Neural cell (in vitro differentiated cells): ENCODE results near the gene ARHGAP4. TPM values are rescaled to one million over a fixed set of nuclear protein-coding genes. Genes with fewer than 3 reads are reported as not detected.

Experiments
- H2AFZ ChIP-seq: fragments of 200-600, 300-800 bp; sonication (generic), shearing (Covaris generic); 2 replicates; pipeline ENCODE4 v1.6.0; 2014; ENCODE audit warnings: low read depth, mild to moderate bottlenecking, antibody characterized with exemption, low read length, moderate library complexity
- H3F3A ChIP-seq: fragments of 200-600 bp; shearing (Covaris generic); 2 replicates; pipeline ENCODE4 v1.6.1; 2016; ENCODE audit warnings: mild to moderate bottlenecking, moderate library complexity, mixed read lengths, antibody characterized with exemption, low read length; ENCODE audit not compliant: insufficient read depth, poor library complexity, severe bottlenecking
- H3K27ac ChIP-seq: fragments of 200-600, 300-800 bp; sonication (generic), shearing (Covaris generic); 2 replicates; pipeline ENCODE4 v1.5.1; 2014; ENCODE audit warnings: mild to moderate bottlenecking, low read length, moderate library complexity
- H3K27me3 ChIP-seq: fragments of 300-800, 200-600 bp; sonication (generic), shearing (Covaris generic); 2 replicates; pipeline ENCODE4 v1.6.0; 2014; ENCODE audit warnings: mild to moderate bottlenecking, low read depth, low read length, moderate library complexity; ENCODE audit not compliant: insufficient read depth
- H3K36me3 ChIP-seq: fragments of 300-800, 200-600 bp; sonication (generic), shearing (Covaris generic); 2 replicates; pipeline ENCODE4 v1.5.1; 2014; ENCODE audit warnings: mild to moderate bottlenecking, antibody characterized with exemption, low read length, moderate library complexity; ENCODE audit not compliant: insufficient read depth
- H3K4me2 ChIP-seq: fragments of 300-800, 200-600 bp; sonication (generic), shearing (Covaris generic); 2 replicates; pipeline ENCODE4 v1.6.0; 2014; ENCODE audit warnings: mild to moderate bottlenecking, low read length
- H3K4me3 ChIP-seq: fragments of 300-800, 200-600 bp; sonication (generic), shearing (Covaris generic); 2 replicates; pipeline ENCODE4 v1.5.1; 2014; ENCODE audit warnings: mild to moderate bottlenecking, low read length, moderate library complexity
- H3K79me2 ChIP-seq: fragments of 200-600 bp; shearing (Covaris generic); replicated peaks from 2 replicates; pipeline ENCODE4 v1.6.0; 2014; ENCODE audit warnings: mild to moderate bottlenecking, low read length, moderate library complexity; ENCODE audit not compliant: insufficient read depth
- H3K9ac ChIP-seq: fragments of 300-800, 200-600 bp; sonication (generic), shearing (Covaris generic); 2 replicates; pipeline ENCODE4 v1.6.1; 2016; ENCODE audit warnings: mild to moderate bottlenecking, low read length, mixed read lengths
- H3K9me2 ChIP-seq: fragments of 200-600 bp; shearing (Covaris generic); 2 replicates; pipeline ENCODE4 v1.6.1; 2016; ENCODE audit warnings: mild to moderate bottlenecking, low read length, mixed read lengths; ENCODE audit not compliant: insufficient read depth
- H3K9me3 ChIP-seq: fragments of 200-600, 300-800 bp; sonication (generic), shearing (Covaris generic); 2 replicates; pipeline ENCODE4 v1.6.1; 2016; ENCODE audit warnings: mild to moderate bottlenecking, mixed run types, low read length, moderate library complexity, mixed read lengths
- H4K20me1 ChIP-seq: fragments of 200-600 bp; shearing (Covaris generic); 2 replicates; pipeline ENCODE4 v1.6.1; 2016; ENCODE audit warnings: mild to moderate bottlenecking, mixed run types; ENCODE audit not compliant: insufficient read depth
- CTCF ChIP-seq: fragments of 450-650 bp; IDR thresholded peaks from 2 replicates; pipeline ENCODE4 v1.5.1; 2014; ENCODE audit warnings: antibody characterized with exemption, mild to moderate bottlenecking, moderate library complexity; ENCODE audit not compliant: poor library complexity, severe bottlenecking
- EP300 ChIP-seq: fragments of 450-650 bp; conservative IDR thresholded peaks from 2 replicates; pipeline ENCODE4 v1.6.1; 2014; ENCODE audit warnings: antibody characterized with exemption, mild to moderate bottlenecking, moderate library complexity; ENCODE audit not compliant: poor library complexity, severe bottlenecking
- EZH2 ChIP-seq: fragments of 200-600, 300-800 bp; shearing (Covaris generic), sonication (generic); IDR thresholded peaks from 2 replicates; pipeline ENCODE4 v1.6.1; 2014; ENCODE audit warnings: antibody characterized with exemption, low read length, borderline replicate concordance, mild to moderate bottlenecking; ENCODE audit not compliant: insufficient read depth, poor library complexity, severe bottlenecking
- MXI1 ChIP-seq: fragments of 450-650 bp; conservative IDR thresholded peaks from 2 replicates; pipeline ENCODE4 v1.6.1; 2014; ENCODE audit warnings: antibody characterized with exemption, mild to moderate bottlenecking; ENCODE audit not compliant: poor library complexity, severe bottlenecking
- POLR2AphosphoS5 ChIP-seq: IDR thresholded peaks from 2 replicates; pipeline ENCODE4 v1.6.1; 2012
- RAD21 ChIP-seq: fragments of 450-650 bp; conservative IDR thresholded peaks from 2 replicates; pipeline ENCODE4 v1.6.1; 2014; ENCODE audit warnings: antibody characterized with exemption, mild to moderate bottlenecking, moderate library complexity
- REST ChIP-seq: IDR thresholded peaks from 2 replicates; pipeline ENCODE4 v1.6.1; 2012; ENCODE audit warnings: borderline replicate concordance
- SMC3 ChIP-seq: fragments of 450-650 bp; conservative IDR thresholded peaks from 2 replicates; pipeline ENCODE4 v1.6.1; 2014; ENCODE audit warnings: antibody characterized with exemption, mild to moderate bottlenecking, moderate library complexity; ENCODE audit not compliant: poor library complexity
- TAF1 ChIP-seq: IDR thresholded peaks from 2 replicates; pipeline ENCODE4 v1.6.1; 2012; ENCODE audit warnings: low read depth
- polyA plus RNA-seq: library from polyadenylated mRNA; depleted of rRNA; stranded (reverse); fragments of >200 nt; gene quantifications from 2 replicates; pipeline ENCODE4 v1.2.3, GENCODE V29; 2014

Gene ARHGAP4
- polyA plus RNA-seq, 1 donor from 2014 or later, result 11.2 TPM

- Histone ChIP-seq H3F3A (no peaks in the 10 kb centered on the region), H3K4me2 (no peak overlapping the region), H3K9me3 (no peaks in the 10 kb centered on the region), H3K27me3 (no peaks in the 10 kb centered on the region), H4K20me1 (no peaks in the 10 kb centered on the region), H3K9me2 (no peaks in the 10 kb centered on the region), H3K27ac (no peak overlapping the region), H3K36me3 (no peaks in the 10 kb centered on the region), H3K4me3 (no peak overlapping the region), H2AFZ (no peak overlapping the region), H3K79me2 (no peaks in the 10 kb centered on the region), H3K9ac (no peak overlapping the region)
- TF ChIP-seq TAF1 (no peak), REST (no peak), CTCF (no peak), EP300 (no peak), POLR2AphosphoS5 (no peak), EZH2 (no peak), RAD21 (no peak), MXI1 (no peak), SMC3 (no peak)
Observed at GRCh38 chrX:153938226-153938786, 12.2 kb upstream of the ARHGAP4 start.

- Histone ChIP-seq H3K27me3 (no peaks in the 10 kb centered on the region), H3K4me2 (no peak overlapping the region), H3K9ac (no peak overlapping the region), H3K27ac (no peak overlapping the region), H4K20me1 (no peaks in the 10 kb centered on the region), H3K9me2 (no peaks in the 10 kb centered on the region), H3F3A (no peaks in the 10 kb centered on the region), H3K79me2 (no peaks in the 10 kb centered on the region), H3K9me3 (no peaks in the 10 kb centered on the region), H3K36me3 (no peaks in the 10 kb centered on the region), H3K4me3 (no peak overlapping the region), H2AFZ (no peak overlapping the region)
- no peak for TF ChIP-seq EZH2
- TF ChIP-seq MXI1, result no peak
Observed at GRCh38 chrX:153937056-153937455, 11.0 kb upstream of the ARHGAP4 start.
